Measurements from ENCODE around the gene DUSP9. TPM values are rescaled to one million over a fixed set of nuclear protein-coding genes. Genes with fewer than 3 reads are reported as not detected.

DUSP9 gene
- polyA plus RNA-seq, 4 donors = 53.6 to 63.9 (median 57.1) TPM

- no peak for DNase-seq (ENCODE audit: low read depth in 4 of 4, low spot score in 2 of 4)
Measured at GRCh38 chrX:153635788-153636668, 11.0 kb upstream of the DUSP9 start.

GRCh38 chrX:153636716-153637115, 10.3 kb upstream of the DUSP9 start:
- DNase-seq (ENCODE audit: low read depth in 4 of 4, low spot score in 2 of 4) = no peak

GRCh38 chrX:153637121-153638040, 9.6 kb upstream of the DUSP9 start:
- DNase-seq (ENCODE audit: low read depth in 4 of 4, low spot score in 2 of 4) = no peak

DNA sequence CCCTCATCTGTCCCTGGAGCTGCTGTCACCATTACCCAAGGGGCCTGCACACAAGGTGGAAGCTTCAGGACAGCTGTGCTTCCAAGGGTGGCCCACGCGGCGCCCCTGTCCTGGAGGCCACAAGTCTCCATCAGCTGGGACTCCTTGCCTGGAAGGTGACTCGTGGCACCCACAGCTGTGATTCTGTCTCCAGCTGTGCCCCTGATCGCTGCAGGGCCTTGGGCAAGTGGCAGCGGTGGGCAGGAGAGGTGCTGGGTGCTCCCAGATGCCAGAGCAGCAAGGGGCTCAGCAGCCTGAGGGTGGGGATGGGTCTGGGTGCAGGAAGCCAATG, 9.0 kb upstream of the DUSP9 start:
- no peak for DNase-seq (ENCODE audit: low read depth in 4 of 4, low spot score in 2 of 4)

DNA sequence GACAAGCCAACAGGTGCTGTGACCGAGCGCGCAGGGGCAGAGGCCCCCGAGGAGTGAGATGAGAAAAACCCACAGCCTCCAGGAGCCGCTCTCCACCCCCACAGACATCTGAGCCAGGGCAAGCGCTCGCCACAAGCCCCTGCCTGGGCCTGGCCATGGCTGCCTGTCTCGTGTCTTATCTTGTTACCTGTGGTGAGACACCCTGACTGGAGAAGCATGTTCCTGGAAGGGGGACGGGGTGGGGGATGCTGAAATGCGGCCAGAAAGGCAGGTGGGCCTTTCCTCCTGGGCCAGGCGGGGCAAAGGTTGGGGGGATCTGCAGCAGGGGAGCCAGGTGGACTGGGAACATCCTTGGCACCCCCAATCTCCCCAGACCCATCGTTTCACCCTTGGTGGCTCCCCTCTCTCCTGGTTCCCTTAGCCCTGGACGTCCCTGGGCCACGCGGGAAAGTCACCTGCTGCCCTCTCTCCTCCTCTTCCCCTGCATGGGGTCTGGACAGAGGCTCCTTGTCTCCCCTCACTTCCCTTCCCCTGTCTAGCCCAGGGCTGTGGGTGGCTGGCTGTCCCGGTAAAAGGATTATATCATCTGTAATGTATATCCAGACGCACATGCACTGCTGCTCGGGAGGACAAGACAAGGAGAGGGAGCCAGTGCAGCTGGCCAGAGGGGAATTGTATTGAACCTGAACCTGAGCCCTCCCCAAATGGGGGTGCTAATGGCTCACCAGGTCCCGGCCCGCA, 8.4 kb upstream of the DUSP9 start:
- DNase-seq (ENCODE audit: low read depth in 4 of 4, low spot score in 2 of 4) = no peak

GRCh38 chrX:153639177-153640044, 7.6 kb upstream of the DUSP9 start:
- DNase-seq (ENCODE audit: low read depth in 4 of 4, low spot score in 2 of 4) = no peak

DNA sequence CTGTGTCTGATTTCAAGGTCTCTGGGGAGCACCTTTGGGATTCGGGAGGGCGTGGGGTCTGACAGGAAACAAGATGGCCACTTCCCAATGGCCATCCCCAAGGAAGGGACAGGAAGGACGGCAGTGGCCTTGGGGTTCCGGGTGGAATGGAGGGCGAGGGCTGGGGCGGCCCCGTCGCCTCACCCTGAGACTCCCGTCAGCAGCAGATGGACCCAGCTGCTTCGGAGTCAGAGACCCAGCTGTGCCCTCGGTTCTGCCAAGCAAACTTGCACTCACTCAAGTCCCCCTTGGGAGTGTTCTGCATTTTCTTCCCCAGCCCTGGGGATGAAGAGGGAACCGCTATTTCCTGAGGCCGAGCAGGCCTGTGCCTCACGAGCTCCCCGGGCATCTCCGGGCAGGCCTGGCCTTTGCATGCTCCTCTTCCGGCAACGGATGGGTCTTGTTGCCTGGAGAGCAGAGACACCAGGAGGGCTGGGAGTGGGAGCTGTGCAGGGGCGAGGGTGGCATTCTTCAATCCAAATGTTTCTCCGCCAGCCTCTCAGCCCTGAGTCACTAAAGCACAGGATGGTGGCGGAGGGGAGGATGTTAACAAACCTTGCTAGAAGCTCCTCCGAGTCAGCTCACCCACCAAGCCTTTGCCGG, 6.8 kb upstream of the DUSP9 start:
- DNase-seq (ENCODE audit: low read depth in 4 of 4, low spot score in 2 of 4) = no peak

- no peak for DNase-seq (ENCODE audit: low read depth in 4 of 4, low spot score in 2 of 4)
Measured at GRCh38 chrX:153640736-153641575, 6.0 kb upstream of the DUSP9 start.

- DNase-seq (ENCODE audit: low read depth in 4 of 4, low spot score in 2 of 4) = no peak
Measured at GRCh38 chrX:153641627-153642026, 5.4 kb upstream of the DUSP9 start.

DNA sequence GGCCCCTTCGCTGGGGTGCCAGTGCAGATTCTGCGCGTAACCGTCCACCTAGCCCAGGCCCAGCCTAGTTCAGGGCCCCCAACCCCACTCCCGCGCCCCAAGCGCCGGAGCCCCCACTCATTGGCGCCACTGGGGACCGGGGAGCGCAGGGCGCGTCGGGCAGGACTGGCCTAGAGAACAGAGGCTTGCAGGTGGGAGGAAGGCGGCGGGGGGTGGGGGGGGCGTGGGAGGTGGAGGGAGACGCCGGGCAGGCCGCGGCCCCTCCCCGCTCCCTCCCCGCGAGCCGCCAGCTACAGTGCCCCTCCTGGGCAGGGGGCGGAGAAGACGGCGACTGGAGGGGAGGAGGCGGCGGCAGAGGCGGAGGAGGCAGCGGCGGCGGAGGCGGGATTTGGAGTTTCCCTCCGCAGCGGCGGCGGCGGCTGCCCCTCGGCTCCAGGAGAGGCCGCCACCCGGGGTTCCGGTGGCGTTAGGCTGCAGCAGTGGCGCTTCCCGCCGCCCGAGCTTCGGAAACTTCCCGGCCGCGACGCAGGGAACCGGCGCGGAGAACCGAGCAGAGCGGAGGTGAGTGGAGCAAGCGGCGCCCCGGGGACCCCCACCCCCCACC, 4.8 kb upstream of the DUSP9 start:
- no peak for DNase-seq (ENCODE audit: low read depth in 4 of 4, low spot score in 2 of 4)

DNA sequence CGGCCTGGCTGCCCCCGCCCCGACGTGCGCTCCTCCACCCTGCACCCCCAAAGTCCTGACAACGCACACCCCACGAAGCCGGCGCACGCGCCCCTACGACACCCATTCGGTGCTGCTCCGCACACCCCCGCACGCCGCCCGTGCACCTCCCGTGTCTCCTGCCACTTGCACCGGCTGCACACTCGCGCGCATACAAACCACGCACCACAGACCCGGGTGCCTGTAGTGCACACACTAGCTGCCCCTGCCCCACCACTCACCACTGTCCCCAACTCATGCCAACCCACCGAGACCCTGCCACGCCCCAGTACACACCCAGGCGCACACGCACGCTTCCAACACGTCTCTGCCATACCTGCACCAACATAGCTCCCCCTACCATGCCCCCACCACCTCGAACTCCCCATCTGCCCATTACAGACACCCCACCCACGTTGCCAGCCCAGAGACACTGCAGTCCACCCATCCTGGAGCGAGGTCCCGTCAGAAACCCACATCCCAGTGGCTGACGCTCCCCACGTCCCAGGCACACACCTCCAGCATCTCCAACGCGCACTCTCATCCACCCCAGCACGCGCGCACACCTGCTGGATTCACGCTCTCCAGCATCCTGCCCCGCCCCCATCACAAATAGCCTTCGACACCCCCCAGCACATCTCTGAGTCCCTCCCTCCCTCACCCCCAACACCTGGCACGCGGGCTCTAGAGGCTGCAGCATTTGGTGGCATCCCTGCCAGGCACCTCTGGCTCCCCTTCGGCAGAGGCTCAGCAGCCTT, 4.2 kb upstream of the DUSP9 start:
- no peak for DNase-seq (ENCODE audit: low read depth in 4 of 4, low spot score in 2 of 4)

DNA sequence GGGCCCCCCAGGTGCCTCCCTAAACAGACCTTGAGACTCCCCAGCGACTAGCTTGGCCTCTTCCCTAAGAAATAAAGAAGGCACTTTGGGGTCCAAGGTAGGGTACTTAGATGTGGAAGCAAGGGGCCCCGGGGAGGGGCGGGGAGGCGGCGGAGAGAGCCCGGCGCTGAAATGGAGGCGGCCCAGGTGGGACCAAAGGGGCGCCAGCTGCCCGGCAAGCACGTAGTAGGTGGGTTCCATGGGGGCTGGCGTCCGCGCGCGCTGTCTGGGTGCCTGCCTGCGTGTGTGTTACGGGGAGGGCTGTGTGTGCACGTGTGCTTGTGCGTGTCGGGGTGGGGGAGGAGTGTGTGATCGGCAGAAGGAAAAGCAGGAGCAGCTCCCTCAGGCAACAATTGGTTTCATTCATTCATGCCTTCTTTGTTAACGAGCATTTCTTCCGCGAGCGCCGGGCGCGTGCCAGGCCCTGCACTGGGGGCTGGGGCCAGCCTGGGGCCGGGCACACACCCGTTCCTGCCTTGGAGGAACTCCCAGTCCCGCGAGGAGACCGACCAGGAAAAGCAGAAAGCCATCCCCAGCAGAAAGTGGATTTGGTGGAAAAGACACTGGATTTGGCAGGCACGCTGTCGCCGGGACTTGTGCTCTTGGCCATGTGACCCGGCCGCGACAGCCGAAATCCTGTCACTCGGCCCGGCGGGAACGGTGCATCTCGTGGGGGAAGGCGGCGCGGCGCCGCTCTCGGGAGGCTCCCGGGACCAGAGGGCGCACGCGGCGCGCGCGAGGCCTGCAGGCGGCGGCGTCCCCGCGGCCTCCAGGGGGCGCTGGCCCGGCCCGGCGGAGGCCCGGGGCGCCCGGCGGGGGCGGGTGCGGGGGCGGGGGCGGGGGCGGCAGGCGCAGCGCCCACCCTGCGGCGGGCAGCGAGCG, 3.3 kb upstream of the DUSP9 start:
- no peak for DNase-seq (ENCODE audit: low read depth in 4 of 4, low spot score in 2 of 4)

- no peak for DNase-seq (ENCODE audit: low read depth in 4 of 4, low spot score in 2 of 4)
Measured at GRCh38 chrX:153644356-153645125, 2.5 kb upstream of the DUSP9 start.

DNA sequence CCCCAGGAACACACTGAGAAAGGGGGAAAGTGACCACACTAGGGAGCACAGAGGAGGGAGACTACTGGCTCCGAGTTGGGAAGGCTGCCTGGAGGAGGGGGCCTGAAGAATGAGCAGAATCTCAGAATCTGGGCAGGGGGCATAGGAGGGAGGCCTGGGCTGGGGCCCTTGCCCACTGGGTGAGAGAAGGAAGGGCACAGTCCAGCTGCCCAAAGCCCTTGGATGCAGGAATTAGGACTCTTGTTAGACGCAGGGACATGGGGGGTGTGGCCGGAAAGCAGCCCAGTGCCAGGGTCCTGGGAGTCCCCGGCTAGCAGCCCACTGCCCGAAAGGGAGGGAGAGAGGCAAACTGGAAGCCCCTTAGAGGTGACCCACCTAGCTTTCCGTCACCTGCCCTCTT, 1.9 kb upstream of the DUSP9 start:
- DNase-seq (ENCODE audit: low read depth in 4 of 4, low spot score in 2 of 4) = no peak

- no peak for DNase-seq (ENCODE audit: low read depth in 4 of 4, low spot score in 2 of 4)
Measured at GRCh38 chrX:153645921-153646488, 998 bp upstream of the DUSP9 start.

Data from left renal cortex interstitium (tissue), 4 donors.